22Rv1 (cell line): ENCODE results near the gene RAB9A.

Experiments used
- ZFX ChIP-seq: fragments of 450-650 bp; IDR thresholded peaks from 2 replicates; pipeline ENCODE4 v1.6.1; 2017; ENCODE audit warnings: antibody characterized with exemption, borderline replicate concordance
- TF ChIP-seq, protein P1 (sequence below): fragments of 450-650 bp; IDR thresholded peaks from 2 replicates; pipeline ENCODE4 v1.5.1; 2017; ENCODE audit warnings: mild to moderate bottlenecking

DNA sequence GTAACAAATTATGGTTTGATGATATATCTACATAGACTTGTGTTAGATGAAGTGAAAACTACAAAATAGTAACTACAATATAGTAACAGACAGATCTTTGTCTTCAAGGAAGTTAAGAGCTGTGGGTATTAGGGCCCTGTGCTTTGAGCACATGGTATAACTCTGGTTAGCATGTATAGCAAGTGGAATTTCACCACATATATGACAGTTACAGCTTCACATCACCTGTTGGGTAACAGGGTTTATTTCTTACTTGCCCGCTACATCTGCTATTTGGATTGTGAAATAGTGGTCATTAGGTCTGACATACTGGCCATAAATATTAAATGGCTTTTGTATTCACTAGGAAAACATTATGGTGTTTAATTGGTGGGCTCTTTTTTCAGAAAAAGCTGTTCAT, 65.8 kb downstream of the RAB9A start:
- TF ChIP-seq ZFX, result no peak
- TF ChIP-seq, protein P1, sequence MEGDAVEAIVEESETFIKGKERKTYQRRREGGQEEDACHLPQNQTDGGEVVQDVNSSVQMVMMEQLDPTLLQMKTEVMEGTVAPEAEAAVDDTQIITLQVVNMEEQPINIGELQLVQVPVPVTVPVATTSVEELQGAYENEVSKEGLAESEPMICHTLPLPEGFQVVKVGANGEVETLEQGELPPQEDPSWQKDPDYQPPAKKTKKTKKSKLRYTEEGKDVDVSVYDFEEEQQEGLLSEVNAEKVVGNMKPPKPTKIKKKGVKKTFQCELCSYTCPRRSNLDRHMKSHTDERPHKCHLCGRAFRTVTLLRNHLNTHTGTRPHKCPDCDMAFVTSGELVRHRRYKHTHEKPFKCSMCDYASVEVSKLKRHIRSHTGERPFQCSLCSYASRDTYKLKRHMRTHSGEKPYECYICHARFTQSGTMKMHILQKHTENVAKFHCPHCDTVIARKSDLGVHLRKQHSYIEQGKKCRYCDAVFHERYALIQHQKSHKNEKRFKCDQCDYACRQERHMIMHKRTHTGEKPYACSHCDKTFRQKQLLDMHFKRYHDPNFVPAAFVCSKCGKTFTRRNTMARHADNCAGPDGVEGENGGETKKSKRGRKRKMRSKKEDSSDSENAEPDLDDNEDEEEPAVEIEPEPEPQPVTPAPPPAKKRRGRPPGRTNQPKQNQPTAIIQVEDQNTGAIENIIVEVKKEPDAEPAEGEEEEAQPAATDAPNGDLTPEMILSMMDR, result no peak
